Astrocyte (in vitro differentiated cells and primary cell): ENCODE measurements around the gene SZRD1. TPM values are rescaled to one million over a fixed set of nuclear protein-coding genes. Genes with fewer than 3 reads are reported as not detected.
"Not testable (repeated sequence)": the region's sequence is repeated elsewhere in the genome, so short reads cannot be mapped to it uniquely, and the experiment has no call there.

Experiments
- DNase-seq: peaks from one replicate; pipeline ENCODE4 v3.0.0-alpha.2; 2010; ENCODE audit warnings: low read depth
- FAIRE-seq: peaks from 2 replicates; lab custom pipeline; 2011; peaks lifted over from hg19 to GRCh38; lab: Jason Lieb, UNC
- H2AFZ ChIP-seq: 2 replicates; pipeline ENCODE4 v1.6.0; 2012; ENCODE audit warnings: low read depth, low read length, inconsistent platforms
- H3K27ac ChIP-seq: 2 replicates; pipeline ENCODE4 v1.5.1; 2011; ENCODE audit warnings: low read depth, low read length, inconsistent platforms
- H3K27me3 ChIP-seq: 2 replicates; pipeline ENCODE4 v1.6.0; 2011; ENCODE audit warnings: low read length, inconsistent platforms; ENCODE audit not compliant: insufficient read depth
- H3K36me3 ChIP-seq: 2 replicates; pipeline ENCODE4 v1.5.1; 2011; ENCODE audit warnings: low read length, inconsistent platforms; ENCODE audit not compliant: insufficient read depth
- H3K4me1 ChIP-seq: 2 replicates; pipeline ENCODE4 v1.5.1; 2011; ENCODE audit warnings: low read length, inconsistent platforms; ENCODE audit not compliant: insufficient read depth
- H3K4me2 ChIP-seq: 2 replicates; pipeline ENCODE4 v1.6.0; 2012; ENCODE audit warnings: low read length, inconsistent platforms
- H3K4me3 ChIP-seq: 2 replicates; pipeline ENCODE4 v1.5.1; 2011; ENCODE audit warnings: low read depth, mild to moderate bottlenecking, low read length, inconsistent platforms; ENCODE audit not compliant: insufficient read depth
- H3K79me2 ChIP-seq: 2 replicates; pipeline ENCODE4 v1.6.0; 2012; ENCODE audit warnings: mild to moderate bottlenecking, low read length, inconsistent platforms; ENCODE audit not compliant: insufficient read depth
- H3K9ac ChIP-seq: 2 replicates; pipeline ENCODE4 v1.6.0; 2012; ENCODE audit warnings: mild to moderate bottlenecking, low read length, inconsistent platforms
- H3K9me3 ChIP-seq: 2 replicates; pipeline ENCODE4 v1.5.1; 2012; ENCODE audit warnings: low read depth, mild to moderate bottlenecking, low read length, inconsistent platforms; ENCODE audit not compliant: insufficient read depth
- H4K20me1 ChIP-seq: 2 replicates; pipeline ENCODE4 v1.6.0; 2012; ENCODE audit warnings: low read length, inconsistent platforms; ENCODE audit not compliant: insufficient read depth
- H3K27ac Mint-ChIP-seq: one replicate; pipeline ENCODE4 v1.8.0; 2021; ENCODE audit warnings: mild to moderate bottlenecking, mixed read lengths; ENCODE audit not compliant: unreplicated experiment
- H3K27me3 Mint-ChIP-seq: one replicate; pipeline ENCODE4 v1.8.0; 2021; ENCODE audit warnings: low read depth, mixed read lengths; ENCODE audit not compliant: unreplicated experiment
- H3K36me3 Mint-ChIP-seq: one replicate; pipeline ENCODE4 v1.8.0; 2021; ENCODE audit warnings: low read depth, mixed read lengths; ENCODE audit not compliant: unreplicated experiment
- H3K4me1 Mint-ChIP-seq: one replicate; pipeline ENCODE4 v1.8.0; 2021; ENCODE audit warnings: low read depth, mixed read lengths; ENCODE audit not compliant: unreplicated experiment
- H3K4me3 Mint-ChIP-seq: one replicate; pipeline ENCODE4 v1.8.0; 2021; ENCODE audit warnings: mild to moderate bottlenecking, moderate library complexity, mixed read lengths; ENCODE audit not compliant: unreplicated experiment
- H3K9me3 Mint-ChIP-seq: one replicate; pipeline ENCODE4 v1.8.0; 2021; ENCODE audit warnings: mild to moderate bottlenecking, mixed read lengths; ENCODE audit not compliant: unreplicated experiment
- EZH2 ChIP-seq: IDR thresholded peaks from 2 replicates; pipeline ENCODE4 v1.6.1; 2012; ENCODE audit warnings: mild to moderate bottlenecking, low read length, inconsistent platforms; ENCODE audit not compliant: insufficient read depth
- total RNA-seq: library from RNA; stranded (reverse); gene quantifications from 2 replicates; pipeline ENCODE4 v1.2.1, GENCODE V29; 2021
- TF ChIP-seq, protein P1 (sequence below): IDR thresholded peaks from 2 replicates; pipeline ENCODE4 v1.5.1; 2011; ENCODE audit warnings: low read depth, mild to moderate bottlenecking, inconsistent platforms, low read length, moderate library complexity; ENCODE audit not compliant: insufficient read depth

The SZRD1 gene
- total RNA-seq, 1 donor from 2014 or later: 165 TPM

DNA sequence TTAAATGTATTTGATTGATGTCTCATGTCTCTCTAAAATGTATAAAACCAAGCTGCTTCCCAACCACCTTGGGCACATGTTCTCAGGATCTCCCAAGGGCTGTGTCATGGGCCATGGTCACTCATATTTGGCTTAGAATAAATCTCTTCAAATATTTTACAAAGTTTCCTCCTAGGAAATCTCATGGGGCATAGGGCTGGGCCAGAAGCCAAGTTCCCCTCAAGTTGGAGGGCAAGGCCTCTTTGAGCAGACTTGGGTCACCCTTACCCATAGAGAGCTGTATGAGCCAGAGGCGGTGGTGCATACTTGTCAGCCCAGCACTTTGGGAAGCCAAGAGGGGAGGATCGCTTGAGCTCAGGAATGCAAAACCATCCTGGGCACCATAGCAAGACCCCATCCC is 12.4 kb upstream of the SZRD1 start:
- no peaks in the 10 kb centered on the region for H3K9me3 ChIP-seq
- peaks cover 27% of the 10 kb centered on the region for H3K79me2 ChIP-seq
- Mint-ChIP-seq H3K36me3 (no peaks in the 10 kb centered on the region), H3K9me3 (no peaks in the 10 kb centered on the region), H3K4me1 (peaks cover 9% of the 10 kb centered on the region), H3K4me3 (no peak overlapping the region), H3K27me3 (no peaks in the 10 kb centered on the region), H3K27ac (no peak overlapping the region)
- H3K4me3 ChIP-seq: no peak overlapping the region
- no peaks in the 10 kb centered on the region for H3K36me3 ChIP-seq
- H3K27me3 ChIP-seq: no peaks in the 10 kb centered on the region
- DNase-seq (no peak), FAIRE-seq (no peak)
- TF ChIP-seq, protein P1, sequence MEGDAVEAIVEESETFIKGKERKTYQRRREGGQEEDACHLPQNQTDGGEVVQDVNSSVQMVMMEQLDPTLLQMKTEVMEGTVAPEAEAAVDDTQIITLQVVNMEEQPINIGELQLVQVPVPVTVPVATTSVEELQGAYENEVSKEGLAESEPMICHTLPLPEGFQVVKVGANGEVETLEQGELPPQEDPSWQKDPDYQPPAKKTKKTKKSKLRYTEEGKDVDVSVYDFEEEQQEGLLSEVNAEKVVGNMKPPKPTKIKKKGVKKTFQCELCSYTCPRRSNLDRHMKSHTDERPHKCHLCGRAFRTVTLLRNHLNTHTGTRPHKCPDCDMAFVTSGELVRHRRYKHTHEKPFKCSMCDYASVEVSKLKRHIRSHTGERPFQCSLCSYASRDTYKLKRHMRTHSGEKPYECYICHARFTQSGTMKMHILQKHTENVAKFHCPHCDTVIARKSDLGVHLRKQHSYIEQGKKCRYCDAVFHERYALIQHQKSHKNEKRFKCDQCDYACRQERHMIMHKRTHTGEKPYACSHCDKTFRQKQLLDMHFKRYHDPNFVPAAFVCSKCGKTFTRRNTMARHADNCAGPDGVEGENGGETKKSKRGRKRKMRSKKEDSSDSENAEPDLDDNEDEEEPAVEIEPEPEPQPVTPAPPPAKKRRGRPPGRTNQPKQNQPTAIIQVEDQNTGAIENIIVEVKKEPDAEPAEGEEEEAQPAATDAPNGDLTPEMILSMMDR: no peak
- no peak for TF ChIP-seq EZH2
- H2AFZ ChIP-seq: no peak overlapping the region
- peaks cover 13% of the 10 kb centered on the region for H3K4me1 ChIP-seq
- H3K4me2 ChIP-seq: no peak overlapping the region
- no peak overlapping the region for H3K27ac ChIP-seq
- peaks cover 17% of the 10 kb centered on the region for H4K20me1 ChIP-seq
- H3K9ac ChIP-seq: no peak overlapping the region

DNA sequence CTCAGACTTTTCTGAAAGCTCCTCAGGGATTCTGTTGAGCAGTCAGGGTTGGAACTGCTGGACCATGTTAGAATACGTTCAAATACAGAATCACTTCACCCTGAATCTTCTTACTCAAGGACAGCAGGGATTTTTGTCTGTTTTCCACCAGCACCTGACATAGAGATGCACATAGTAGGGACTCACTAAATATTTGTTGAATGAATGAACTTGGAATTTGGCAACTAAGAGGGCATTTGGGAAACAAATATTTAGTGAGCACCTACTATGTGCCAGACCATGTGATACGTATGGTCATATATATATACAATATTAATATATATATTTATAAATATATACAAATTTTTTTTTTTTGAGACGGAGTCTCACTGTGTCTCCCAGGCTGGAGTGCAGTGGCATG is 10.2 kb upstream of the SZRD1 start:
- H3K4me1 Mint-ChIP-seq: peaks cover 1% of the 10 kb centered on the region
- H3K4me3 Mint-ChIP-seq: no peak overlapping the region
- Histone ChIP-seq H3K79me2 (peaks cover 5% of the 10 kb centered on the region), H3K27me3 (no peaks in the 10 kb centered on the region), H3K4me2 (no peak overlapping the region), H3K27ac (no peak overlapping the region), H3K4me3 (no peak overlapping the region), H3K9me3 (no peaks in the 10 kb centered on the region), H3K9ac (no peak overlapping the region), H3K36me3 (no peaks in the 10 kb centered on the region), H2AFZ (no peak overlapping the region), H4K20me1 (no peaks in the 10 kb centered on the region), H3K4me1 (peaks cover 7% of the 10 kb centered on the region)
- H3K27ac Mint-ChIP-seq: no peak overlapping the region
- TF ChIP-seq, protein P1: no peak
- TF ChIP-seq EZH2: no peak
- H3K36me3 Mint-ChIP-seq: no peaks in the 10 kb centered on the region
- H3K27me3 Mint-ChIP-seq: no peaks in the 10 kb centered on the region
- no peaks in the 10 kb centered on the region for H3K9me3 Mint-ChIP-seq
- FAIRE-seq (no peak), DNase-seq (no peak)

DNA sequence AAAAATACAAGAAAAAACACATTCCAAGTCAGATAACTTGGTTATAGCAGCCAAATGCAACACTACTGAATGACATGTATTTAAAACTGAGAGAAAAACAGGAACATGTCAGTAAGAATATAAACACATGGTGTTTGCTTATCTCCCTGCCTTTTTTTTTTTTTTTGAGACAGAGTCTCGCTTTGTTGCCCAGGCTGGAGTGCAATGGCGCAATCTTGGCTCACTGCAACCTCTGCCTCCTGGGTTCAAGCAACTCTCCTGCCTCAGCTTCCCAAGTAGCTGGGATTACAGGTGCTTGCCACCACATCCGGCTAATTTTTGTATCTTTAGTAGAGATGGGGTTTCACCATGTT is 1.9 kb upstream of the SZRD1 start:
- H3K4me3 Mint-ChIP-seq, H3K36me3 Mint-ChIP-seq, H3K27ac Mint-ChIP-seq, H3K4me3 ChIP-seq, H2AFZ ChIP-seq, H3K9me3 Mint-ChIP-seq, H3K27me3 Mint-ChIP-seq, H3K4me2 ChIP-seq, H3K4me1 Mint-ChIP-seq, H3K9me3 ChIP-seq, FAIRE-seq, H3K9ac ChIP-seq, H3K27me3 ChIP-seq, H3K36me3 ChIP-seq, H3K27ac ChIP-seq: not testable (repeated sequence)
- Histone ChIP-seq H3K79me2 (peaks cover 28% of the 10 kb centered on the region), H3K4me1 (peaks cover 11% of the 10 kb centered on the region), H4K20me1 (peaks cover 23% of the 10 kb centered on the region)
- DNase-seq: peak; percentile 61
